ENCODE results near the gene KLK12.

KLK12 gene

GRCh38 chr19:51009061-51009891, 25.5 kb downstream of the KLK12 start:
- H3K4me1 ChIP-seq (ENCODE audit: control insufficient read depth in 5 of 5, insufficient read depth in 5 of 5, low read length in 5 of 5), result no peaks in the 10 kb centered on the region
- no peak overlapping the region for H3K4me3 ChIP-seq (ENCODE audit: low read depth in 1 of 5, low read length in 5 of 5)
- H3K9ac ChIP-seq (ENCODE audit: low read length in 5 of 5), result no peak overlapping the region
- H3K27me3 ChIP-seq (ENCODE audit: control insufficient read depth in 5 of 5, insufficient read depth in 4 of 5, low read length in 5 of 5), result peaks cover 12 to 34% (median 32%) of the 10 kb centered on the region in 5 donors
- H3K9me3 ChIP-seq (ENCODE audit: control insufficient read depth in 5 of 5, low read length in 5 of 5), result no peaks in the 10 kb centered on the region
- H3K36me3 ChIP-seq (ENCODE audit: control insufficient read depth in 5 of 5, insufficient read depth in 5 of 5, low read length in 5 of 5), result no peaks in the 10 kb centered on the region
- no peak overlapping the region for H3K27ac ChIP-seq (ENCODE audit: low read depth, low read length)

DNA sequence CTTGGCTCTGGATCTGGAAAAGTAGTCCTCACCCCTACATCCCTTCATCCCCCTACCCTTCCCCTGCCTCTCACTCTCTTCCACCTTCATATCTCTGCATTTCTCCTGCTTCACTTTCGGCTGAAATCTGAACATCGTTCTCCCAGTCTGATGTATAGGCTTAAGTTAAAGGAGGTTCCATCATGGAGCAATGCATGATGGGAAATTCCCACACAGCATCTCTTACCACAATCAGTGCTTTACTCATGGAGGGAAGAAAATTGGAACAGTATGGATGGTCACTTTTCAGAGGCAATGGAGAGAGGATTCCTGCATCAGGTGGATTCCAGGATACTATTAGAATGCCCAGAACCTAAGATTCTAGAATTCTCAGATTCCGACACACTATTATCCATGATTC, 27.3 kb downstream of the KLK12 start:
- Histone ChIP-seq H3K27me3 (ENCODE audit: control insufficient read depth in 5 of 5, insufficient read depth in 4 of 5, low read length in 5 of 5) (peaks cover 21 to 34% (median 28%) of the 10 kb centered on the region in 5 donors), H3K9me3 (ENCODE audit: control insufficient read depth in 5 of 5, low read length in 5 of 5) (no peaks in the 10 kb centered on the region), H3K4me1 (ENCODE audit: control insufficient read depth in 5 of 5, insufficient read depth in 5 of 5, low read length in 5 of 5) (peaks cover 0 to 2% (median 0%) of the 10 kb centered on the region in 5 donors), H3K27ac (ENCODE audit: low read depth, low read length) (no peak overlapping the region), H3K9ac (ENCODE audit: low read length in 5 of 5) (no peak overlapping the region), H3K36me3 (ENCODE audit: control insufficient read depth in 5 of 5, insufficient read depth in 5 of 5, low read length in 5 of 5) (no peaks in the 10 kb centered on the region), H3K4me3 (ENCODE audit: low read depth in 1 of 5, low read length in 5 of 5) (no peak overlapping the region)

DNA sequence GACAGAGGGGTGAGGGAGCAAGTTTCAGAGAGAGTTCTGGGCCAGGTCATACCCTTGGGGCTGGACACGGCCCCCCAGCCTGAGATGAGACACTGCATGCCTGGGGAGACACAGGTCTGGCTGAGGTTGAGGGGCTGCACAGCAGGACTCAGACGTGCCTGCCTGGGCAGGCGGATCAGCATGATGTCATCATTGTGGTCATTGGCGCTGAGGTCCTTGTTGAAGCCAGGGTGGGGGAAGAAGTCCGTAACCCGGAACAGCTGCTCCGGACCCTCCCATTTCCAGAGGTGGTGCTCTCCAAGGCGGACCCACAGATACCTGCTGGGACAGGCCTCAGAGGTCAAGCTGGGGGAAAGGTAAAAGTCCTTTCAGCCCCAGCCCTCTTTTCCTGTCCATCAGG, 28.4 kb downstream of the KLK12 start:
- Histone ChIP-seq H3K27me3 (ENCODE audit: control insufficient read depth in 5 of 5, insufficient read depth in 4 of 5, low read length in 5 of 5) (peaks cover 28 to 43% (median 36%) of the 10 kb centered on the region in 5 donors), H3K4me3 (ENCODE audit: low read depth in 1 of 5, low read length in 5 of 5) (no peak overlapping the region), H3K4me1 (ENCODE audit: control insufficient read depth in 5 of 5, insufficient read depth in 5 of 5, low read length in 5 of 5) (peaks cover 0 to 6% (median 0%) of the 10 kb centered on the region in 5 donors), H3K9me3 (ENCODE audit: control insufficient read depth in 5 of 5, low read length in 5 of 5) (no peaks in the 10 kb centered on the region), H3K36me3 (ENCODE audit: control insufficient read depth in 5 of 5, insufficient read depth in 5 of 5, low read length in 5 of 5) (no peaks in the 10 kb centered on the region), H3K9ac (ENCODE audit: low read length in 5 of 5) (no peak overlapping the region), H3K27ac (ENCODE audit: low read depth, low read length) (no peak overlapping the region)

- no peak overlapping the region for H3K4me3 ChIP-seq (ENCODE audit: low read depth in 1 of 5, low read length in 5 of 5)
- peaks cover 0 to 6% (median 0%) of the 10 kb centered on the region in 5 donors for H3K4me1 ChIP-seq (ENCODE audit: control insufficient read depth in 5 of 5, insufficient read depth in 5 of 5, low read length in 5 of 5)
- H3K27me3 ChIP-seq (ENCODE audit: control insufficient read depth in 5 of 5, insufficient read depth in 4 of 5, low read length in 5 of 5), result peaks cover 35 to 51% (median 41%) of the 10 kb centered on the region in 5 donors
- H3K9ac ChIP-seq (ENCODE audit: low read length in 5 of 5), result no peak overlapping the region
- no peak overlapping the region for H3K27ac ChIP-seq (ENCODE audit: low read depth, low read length)
- H3K36me3 ChIP-seq (ENCODE audit: control insufficient read depth in 5 of 5, insufficient read depth in 5 of 5, low read length in 5 of 5), result no peaks in the 10 kb centered on the region
- no peaks in the 10 kb centered on the region for H3K9me3 ChIP-seq (ENCODE audit: control insufficient read depth in 5 of 5, low read length in 5 of 5)
Measured at GRCh38 chr19:51005248-51005647, 29.6 kb downstream of the KLK12 start.

- Histone ChIP-seq H3K27ac (ENCODE audit: low read depth, low read length) (no peak overlapping the region), H3K9ac (ENCODE audit: low read length in 5 of 5) (no peak overlapping the region), H3K4me3 (ENCODE audit: low read depth in 1 of 5, low read length in 5 of 5) (no peak overlapping the region), H3K36me3 (ENCODE audit: control insufficient read depth in 5 of 5, insufficient read depth in 5 of 5, low read length in 5 of 5) (no peaks in the 10 kb centered on the region), H3K27me3 (ENCODE audit: control insufficient read depth in 5 of 5, insufficient read depth in 4 of 5, low read length in 5 of 5) (peaks cover 37 to 47% (median 41%) of the 10 kb centered on the region in 5 donors), H3K4me1 (ENCODE audit: control insufficient read depth in 5 of 5, insufficient read depth in 5 of 5, low read length in 5 of 5) (peaks cover 0 to 6% (median 0%) of the 10 kb centered on the region in 5 donors), H3K9me3 (ENCODE audit: control insufficient read depth in 5 of 5, low read length in 5 of 5) (no peaks in the 10 kb centered on the region)
Measured at GRCh38 chr19:51003316-51003715, 31.5 kb downstream of the KLK12 start.

- H3K9ac ChIP-seq (ENCODE audit: low read length in 5 of 5), result no peak overlapping the region
- no peak overlapping the region for H3K4me3 ChIP-seq (ENCODE audit: low read depth in 1 of 5, low read length in 5 of 5)
- H3K27ac ChIP-seq (ENCODE audit: low read depth, low read length), result no peak overlapping the region
- H3K4me1 ChIP-seq (ENCODE audit: control insufficient read depth in 5 of 5, insufficient read depth in 5 of 5, low read length in 5 of 5), result peaks cover 0 to 6% (median 0%) of the 10 kb centered on the region in 5 donors
- H3K9me3 ChIP-seq (ENCODE audit: control insufficient read depth in 5 of 5, low read length in 5 of 5), result no peaks in the 10 kb centered on the region
- H3K36me3 ChIP-seq (ENCODE audit: control insufficient read depth in 5 of 5, insufficient read depth in 5 of 5, low read length in 5 of 5), result no peaks in the 10 kb centered on the region
- peaks cover 39 to 48% (median 46%) of the 10 kb centered on the region in 5 donors for H3K27me3 ChIP-seq (ENCODE audit: control insufficient read depth in 5 of 5, insufficient read depth in 4 of 5, low read length in 5 of 5)
Measured at GRCh38 chr19:51002542-51003311, 32.1 kb downstream of the KLK12 start.

DNA sequence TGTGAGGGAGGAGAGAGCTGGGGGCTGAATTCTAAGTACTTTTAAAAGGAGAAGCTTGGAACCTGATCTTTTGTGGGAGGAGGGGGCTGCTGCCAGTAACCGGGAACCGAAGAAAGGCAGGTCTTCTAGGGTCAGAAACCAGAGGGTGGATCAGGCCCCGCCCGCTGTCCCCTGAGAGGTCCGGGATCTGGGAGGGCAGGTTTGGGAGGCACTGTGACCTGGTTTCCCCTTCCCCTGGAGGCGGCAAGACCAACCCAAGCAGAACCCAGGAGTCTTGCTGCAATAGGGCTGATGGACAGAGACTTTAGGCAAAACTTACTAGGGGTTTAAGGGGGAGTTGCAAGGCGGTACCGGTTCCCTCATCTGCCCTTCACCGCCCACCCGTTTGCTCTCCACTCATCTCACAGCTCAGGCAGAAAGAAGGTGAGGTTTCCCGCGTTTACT, 32.7 kb downstream of the KLK12 start:
- H3K27me3 ChIP-seq (ENCODE audit: control insufficient read depth in 5 of 5, insufficient read depth in 4 of 5, low read length in 5 of 5), result peaks cover 38 to 49% (median 45%) of the 10 kb centered on the region in 5 donors
- H3K27ac ChIP-seq (ENCODE audit: low read depth, low read length), result no peak overlapping the region
- H3K4me3 ChIP-seq (ENCODE audit: low read depth in 1 of 5, low read length in 5 of 5), result no peak overlapping the region
- no peaks in the 10 kb centered on the region for H3K9me3 ChIP-seq (ENCODE audit: control insufficient read depth in 5 of 5, low read length in 5 of 5)
- no peak overlapping the region for H3K9ac ChIP-seq (ENCODE audit: low read length in 5 of 5)
- no peaks in the 10 kb centered on the region for H3K36me3 ChIP-seq (ENCODE audit: control insufficient read depth in 5 of 5, insufficient read depth in 5 of 5, low read length in 5 of 5)
- H3K4me1 ChIP-seq (ENCODE audit: control insufficient read depth in 5 of 5, insufficient read depth in 5 of 5, low read length in 5 of 5), result peaks cover 0 to 6% (median 0%) of the 10 kb centered on the region in 5 donors

- Histone ChIP-seq H3K4me1 (ENCODE audit: control insufficient read depth in 5 of 5, insufficient read depth in 5 of 5, low read length in 5 of 5) (peaks cover 0 to 6% (median 0%) of the 10 kb centered on the region in 5 donors), H3K27me3 (ENCODE audit: control insufficient read depth in 5 of 5, insufficient read depth in 4 of 5, low read length in 5 of 5) (peaks cover 33 to 47% (median 39%) of the 10 kb centered on the region in 5 donors), H3K9me3 (ENCODE audit: control insufficient read depth in 5 of 5, low read length in 5 of 5) (no peaks in the 10 kb centered on the region), H3K4me3 (ENCODE audit: low read depth in 1 of 5, low read length in 5 of 5) (no peak within 1 kb of the TSS), H3K9ac (ENCODE audit: low read length in 5 of 5) (no peak within 1 kb of the TSS), H3K27ac (ENCODE audit: low read depth, low read length) (no peak within 1 kb of the TSS), H3K36me3 (ENCODE audit: control insufficient read depth in 5 of 5, insufficient read depth in 5 of 5, low read length in 5 of 5) (no peaks in the 10 kb centered on the region)
Measured at GRCh38 chr19:51001515-51001914, 33.3 kb downstream of the KLK12 start, which contains the start of gene KLK8. TSS of gene KLK8 (minus strand) at chr19:51001604. CDS start at chr19:51001167, 437 bp downstream.

GRCh38 chr19:51000981-51001380, 33.8 kb downstream of the KLK12 start:
- Histone ChIP-seq H3K36me3 (ENCODE audit: control insufficient read depth in 5 of 5, insufficient read depth in 5 of 5, low read length in 5 of 5) (no peaks in the 10 kb centered on the region), H3K27ac (ENCODE audit: low read depth, low read length) (no peak overlapping the region), H3K9me3 (ENCODE audit: control insufficient read depth in 5 of 5, low read length in 5 of 5) (no peaks in the 10 kb centered on the region), H3K4me1 (ENCODE audit: control insufficient read depth in 5 of 5, insufficient read depth in 5 of 5, low read length in 5 of 5) (peaks cover 0 to 6% (median 0%) of the 10 kb centered on the region in 5 donors), H3K27me3 (ENCODE audit: control insufficient read depth in 5 of 5, insufficient read depth in 4 of 5, low read length in 5 of 5) (peaks cover 32 to 46% (median 39%) of the 10 kb centered on the region in 5 donors), H3K4me3 (ENCODE audit: low read depth in 1 of 5, low read length in 5 of 5) (no peak overlapping the region), H3K9ac (ENCODE audit: low read length in 5 of 5) (no peak overlapping the region)

DNA sequence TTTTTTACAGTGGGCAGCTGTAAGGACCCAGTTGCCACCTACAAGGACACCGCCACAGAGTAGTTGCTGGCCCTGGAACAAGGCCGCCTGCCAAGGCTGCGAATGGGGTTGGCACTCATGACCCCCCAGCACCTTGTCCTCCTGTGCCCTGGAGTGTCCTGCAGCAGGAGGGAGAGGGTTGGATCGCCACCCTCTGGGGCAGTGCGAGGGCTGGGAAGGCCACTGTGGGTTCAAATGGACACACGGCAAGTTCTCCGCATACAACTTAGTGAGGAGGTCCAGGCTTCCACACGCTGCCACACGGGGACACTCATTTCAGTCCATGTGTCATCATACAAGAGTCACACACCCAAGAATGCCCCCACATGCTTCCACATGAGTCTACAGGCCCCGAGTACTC, 34.4 kb downstream of the KLK12 start:
- Histone ChIP-seq H3K4me3 (ENCODE audit: low read depth in 1 of 5, low read length in 5 of 5) (no peak overlapping the region), H3K27me3 (ENCODE audit: control insufficient read depth in 5 of 5, insufficient read depth in 4 of 5, low read length in 5 of 5) (peaks cover 32 to 46% (median 39%) of the 10 kb centered on the region in 5 donors), H3K9me3 (ENCODE audit: control insufficient read depth in 5 of 5, low read length in 5 of 5) (no peaks in the 10 kb centered on the region), H3K27ac (ENCODE audit: low read depth, low read length) (no peak overlapping the region), H3K4me1 (ENCODE audit: control insufficient read depth in 5 of 5, insufficient read depth in 5 of 5, low read length in 5 of 5) (peaks cover 0 to 6% (median 0%) of the 10 kb centered on the region in 5 donors), H3K9ac (ENCODE audit: low read length in 5 of 5) (no peak overlapping the region), H3K36me3 (ENCODE audit: control insufficient read depth in 5 of 5, insufficient read depth in 5 of 5, low read length in 5 of 5) (no peaks in the 10 kb centered on the region)

All from subcutaneous abdominal adipose tissue (tissue), 5 donors.